Heart right ventricle (tissue), 16 donors: ENCODE data around the gene ZNF185. TPM values are rescaled to one million over a fixed set of nuclear protein-coding genes. Genes with fewer than 3 reads are reported as not detected.

Experiments
- ATAC-seq, 8 donors: fragments of 200-7000 bp; cut with Tn5 transposase; one replicate each; pipeline ENCODE4 v1.9.1; 2020; ENCODE audit warnings: mild to moderate bottlenecking in 8 of 8, moderate library complexity in 8 of 8, moderate number of reproducible peaks in 1 of 8
- DNase-seq, 2 donors: peaks; one replicate each; pipeline ENCODE4 v3.0.0-alpha.2; 2020
- H3K27ac ChIP-seq, 10 donors: fragments of 200-600 bp; sonication (generic) in 2 of 10; one replicate each; pipeline versions ENCODE4 v1.5.0 to v1.8.0; 2020 to 2022; ENCODE audit warnings: mild to moderate bottlenecking in 3 of 10
- H3K27me3 ChIP-seq, 7 donors: fragments of 200-600 bp; one replicate each; pipeline ENCODE4 v1.8.0; 2021 to 2022; ENCODE audit warnings: mild to moderate bottlenecking in 2 of 7
- H3K36me3 ChIP-seq, 9 donors: fragments of 200-600 bp; sonication (generic) in 1 of 9; one replicate each; pipeline versions ENCODE4 v1.5.0 to v1.8.0; 2020 to 2022; ENCODE audit warnings: mild to moderate bottlenecking in 2 of 9
- H3K4me1 ChIP-seq, 9 donors: fragments of 200-600 bp; sonication (generic) in 1 of 9; one replicate each; pipeline versions ENCODE4 v1.5.0 to v1.8.0; 2020 to 2022; ENCODE audit warnings: mild to moderate bottlenecking in 4 of 9
- H3K4me3 ChIP-seq, 10 donors: fragments of 200-600 bp; sonication (generic) in 2 of 10; one replicate each; pipeline versions ENCODE4 v1.5.0 to v1.8.0; 2020 to 2022; ENCODE audit warnings: mild to moderate bottlenecking in 7 of 10, moderate library complexity in 2 of 10
- H3K9me3 ChIP-seq, 11 donors: fragments of 200-600 bp in 10 of 11; sonication (generic) in 2 of 11; one replicate each; pipeline versions ENCODE4 v1.5.0 to v1.8.0; 2013 to 2022; ENCODE audit warnings: mild to moderate bottlenecking in 2 of 11, control low read depth in 1 of 11, moderate library complexity in 1 of 11
- WGBS, 2 donors: extraction: QIAGEN DNeasy Blood & Tissue Kit; methylation state at CpG; one replicate each; pipeline ENCODE4 v1.1.7; 2013; ENCODE audit warnings: inconsistent platforms in 1 of 2; 5-methylcytosine and 5-hydroxymethylcytosine counted together
- intact Hi-C, 10 donors: fragments of 100-400 bp; cut with DNase I; formaldehyde crosslinking; loops; one replicate each; pipeline versions ENCODE4 v1.11.1 to v1.14.2; 2022
- polyA plus RNA-seq, 2 donors: library from polyadenylated mRNA; stranded (reverse); fragments of 200-250 nt; gene quantifications; one replicate each; pipeline ENCODE4 v1.2.3, GENCODE V29; 2013
- total RNA-seq, 10 donors: library from RNA; stranded (reverse); fragmentation: NEBNext Ultra II Directional in 3 of 10; extraction: Animal tissue kit (Norgen Biotek cat#: 25700) in 3 of 10; gene quantifications; one replicate each; pipeline versions ENCODE4 v1.2.1 to v1.2.4, GENCODE V29; 2021 to 2023
- TF ChIP-seq, protein P1 (sequence below), 9 donors: fragments of 200-600 bp; sonication (generic) in 2 of 9; IDR thresholded peaks; one replicate each; pipeline versions ENCODE4 v1.5.0 to v1.8.0; 2021 to 2022; ENCODE audit warnings: antibody characterized with exemption in 9 of 9, mild to moderate bottlenecking in 5 of 9, moderate library complexity in 1 of 9
- donor health status: Arrhythmogenic right ventricular cardiomyopathy.
- donor health status: ischemic (EF 13 %, LVEDD 7.1; RV severe dilation, severe dysfunction).
- donor health status: healthy with polysubstance abuse.
- donor health status: DM: no; HTN: yes; CAD: no.
- donor health status: DM: no; HTN: no; CAD: no.
- donor health status: ischemic (EF 25% LVEDD 6.9; RV normal size, moderate dysfunction).
- donor health status: ischemic (EF 25% LVEDD 5.7; RV mildly dilated, moderate dysfunction).
- donor health status: healthy.
- donor health status: DM: yes; HTN: yes; CAD: no.
- donor health status: Ischemic cardiomyopathy.
- donor health status: ischemic (EF 35%, LVEDD 5.7; RV mildly dilated, moderate dysfunction).
- donor health status: nonischemic (EF 11% LVEDD 7.7; RV severe dilation, severe dysfunction).
- donor health status: DM: yes; HTN: yes; CAD: no.
- donor health status: PGD.
- donor health status: ischemic (EF 29% LVEDD 5.4; RV normal size, mild dysfunction).
- donor health status: nonischemic (EF 23%, LVEDD 6.1; RV moderate dilation, normal function).

Gene ZNF185
- total and polyA plus RNA-seq, 12 donors: 0.51 to 4.5 (median 1.4) TPM

DNA sequence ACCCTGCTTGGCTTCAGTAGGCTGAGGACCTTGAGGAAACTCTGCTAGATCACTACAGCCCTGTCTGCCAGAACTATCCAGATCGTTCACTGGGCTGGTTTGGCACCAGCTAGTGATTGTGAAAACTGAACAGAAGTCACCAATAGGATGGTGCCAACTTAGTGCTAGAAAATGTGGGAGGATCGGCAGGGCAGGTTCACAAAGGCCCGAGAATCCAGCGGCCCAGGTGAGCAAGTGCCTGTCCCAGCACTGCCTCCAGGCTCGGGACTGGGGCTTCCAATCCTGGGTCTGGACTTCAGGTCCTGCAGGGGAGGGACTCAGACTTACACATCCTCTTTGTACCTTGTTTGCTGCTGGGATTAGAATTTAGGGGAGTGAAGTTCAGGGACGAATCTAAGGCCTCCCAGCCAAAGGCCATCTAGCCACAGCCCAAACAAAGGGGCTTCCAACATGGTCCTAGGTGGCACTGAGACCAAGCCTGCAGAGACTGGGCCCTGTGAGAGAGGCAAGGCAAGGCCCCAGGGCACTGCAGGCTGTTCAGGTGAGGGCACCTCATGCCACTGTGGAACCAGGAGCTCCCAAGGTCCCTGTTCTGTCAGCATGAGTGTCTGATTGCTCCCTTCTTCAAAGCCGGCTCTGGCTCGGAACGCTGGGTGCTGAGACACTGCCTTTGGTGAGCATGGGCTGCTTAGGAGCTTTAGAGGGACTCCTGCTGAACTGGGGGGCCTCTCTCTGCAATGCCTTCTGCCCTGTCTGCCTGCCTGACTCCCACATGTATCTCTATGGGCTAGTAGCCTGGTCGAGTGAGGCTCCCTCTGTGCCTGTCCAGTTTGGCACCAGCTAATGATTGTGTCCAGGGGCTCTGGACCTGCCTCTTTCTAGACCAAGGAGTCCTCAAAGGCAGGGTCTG is 20.7 kb upstream of the ZNF185 start:
- DNase-seq: no peak
- intact Hi-C loops: no loop called here
- H3K36me3 ChIP-seq: no peaks in the 10 kb centered on the region
- peaks cover 0 to 14% (median 0%) of the 10 kb centered on the region in 7 donors for H3K27me3 ChIP-seq
- 82 to 92% methylated on average over 10 of the region's 10 CpGs for WGBS, 2 donors
- no peak overlapping the region for H3K27ac ChIP-seq
- ATAC-seq: no peak
- H3K4me1 ChIP-seq: no peaks in the 10 kb centered on the region
- H3K9me3 ChIP-seq: no peaks in the 10 kb centered on the region
- TF ChIP-seq, protein P1, sequence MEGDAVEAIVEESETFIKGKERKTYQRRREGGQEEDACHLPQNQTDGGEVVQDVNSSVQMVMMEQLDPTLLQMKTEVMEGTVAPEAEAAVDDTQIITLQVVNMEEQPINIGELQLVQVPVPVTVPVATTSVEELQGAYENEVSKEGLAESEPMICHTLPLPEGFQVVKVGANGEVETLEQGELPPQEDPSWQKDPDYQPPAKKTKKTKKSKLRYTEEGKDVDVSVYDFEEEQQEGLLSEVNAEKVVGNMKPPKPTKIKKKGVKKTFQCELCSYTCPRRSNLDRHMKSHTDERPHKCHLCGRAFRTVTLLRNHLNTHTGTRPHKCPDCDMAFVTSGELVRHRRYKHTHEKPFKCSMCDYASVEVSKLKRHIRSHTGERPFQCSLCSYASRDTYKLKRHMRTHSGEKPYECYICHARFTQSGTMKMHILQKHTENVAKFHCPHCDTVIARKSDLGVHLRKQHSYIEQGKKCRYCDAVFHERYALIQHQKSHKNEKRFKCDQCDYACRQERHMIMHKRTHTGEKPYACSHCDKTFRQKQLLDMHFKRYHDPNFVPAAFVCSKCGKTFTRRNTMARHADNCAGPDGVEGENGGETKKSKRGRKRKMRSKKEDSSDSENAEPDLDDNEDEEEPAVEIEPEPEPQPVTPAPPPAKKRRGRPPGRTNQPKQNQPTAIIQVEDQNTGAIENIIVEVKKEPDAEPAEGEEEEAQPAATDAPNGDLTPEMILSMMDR (IDR thresholded peaks at IDR 0.05): no peak
- H3K4me3 ChIP-seq: no peak overlapping the region

GRCh38 chrX:152878976-152879755 is 18.7 kb upstream of the ZNF185 start:
- Histone ChIP-seq H3K36me3 (no peaks in the 10 kb centered on the region), H3K27me3 (peaks cover 0 to 27% (median 0%) of the 10 kb centered on the region in 7 donors), H3K4me3 (no peak overlapping the region), H3K4me1 (no peaks in the 10 kb centered on the region), H3K9me3 (no peaks in the 10 kb centered on the region), H3K27ac (no peak overlapping the region)
- TF ChIP-seq, protein P1 (IDR thresholded peaks at IDR 0.05): no peak
- intact Hi-C loops: no loop called here
- no peak for ATAC-seq
- 78 to 84% methylated on average over 15 to 16 of the region's 16 CpGs for WGBS, 2 donors
- DNase-seq: no peak

DNA sequence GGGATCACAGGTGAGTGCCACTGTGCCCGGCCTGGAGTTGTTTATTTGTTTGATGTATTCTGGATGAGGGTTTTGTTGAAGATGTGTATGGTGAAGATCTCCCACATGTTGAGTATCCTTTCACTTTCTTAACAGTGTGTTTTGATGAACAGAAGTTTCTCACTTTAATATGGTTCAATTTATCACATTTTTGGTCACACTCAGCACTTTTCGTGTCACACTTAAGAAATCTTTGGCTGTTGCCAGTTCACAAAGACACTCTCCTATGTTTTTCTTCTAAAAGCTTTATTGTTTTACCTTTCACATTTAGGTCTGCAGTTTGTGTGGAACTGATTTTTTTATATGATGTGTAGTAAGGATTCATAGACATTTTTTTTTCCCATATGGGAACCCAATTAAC is 16.6 kb upstream of the ZNF185 start:
- no peak overlapping the region for H3K27ac ChIP-seq
- intact Hi-C loops: no loop called here
- 89 to 92% methylated on average over 2 of the region's 2 CpGs for WGBS, 2 donors
- no peaks in the 10 kb centered on the region for H3K4me1 ChIP-seq
- TF ChIP-seq, protein P1 (IDR thresholded peaks at IDR 0.05): no peak
- ATAC-seq (no peak), DNase-seq (no peak)
- H3K27me3 ChIP-seq: peaks cover 0 to 41% (median 0%) of the 10 kb centered on the region in 7 donors
- H3K36me3 ChIP-seq: no peaks in the 10 kb centered on the region
- H3K9me3 ChIP-seq: no peaks in the 10 kb centered on the region
- no peak overlapping the region for H3K4me3 ChIP-seq

GRCh38 chrX:152884171-152884570 is 13.7 kb upstream of the ZNF185 start:
- H3K9me3 ChIP-seq: no peaks in the 10 kb centered on the region
- DNase-seq (no peak), ATAC-seq (no peak)
- no peak overlapping the region for H3K4me3 ChIP-seq
- H3K27ac ChIP-seq: no peak overlapping the region
- TF ChIP-seq, protein P1 (IDR thresholded peaks at IDR 0.05): no peak
- H3K4me1 ChIP-seq: no peaks in the 10 kb centered on the region
- H3K27me3 ChIP-seq: peaks cover 0 to 48% (median 0%) of the 10 kb centered on the region in 7 donors
- H3K36me3 ChIP-seq: no peaks in the 10 kb centered on the region
- 59 to 67% methylated on average over 6 of the region's 6 CpGs for WGBS, 2 donors
- intact Hi-C loops: no loop called here
